ENCODE data around the gene MYO7B. TPM values are rescaled to one million over a fixed set of nuclear protein-coding genes. Genes with fewer than 3 reads are reported as not detected.

MYO7B gene
- total and polyA plus RNA-seq, 2 experiments from 2014 or later, result 17.6 to 20.1 TPM

DNA sequence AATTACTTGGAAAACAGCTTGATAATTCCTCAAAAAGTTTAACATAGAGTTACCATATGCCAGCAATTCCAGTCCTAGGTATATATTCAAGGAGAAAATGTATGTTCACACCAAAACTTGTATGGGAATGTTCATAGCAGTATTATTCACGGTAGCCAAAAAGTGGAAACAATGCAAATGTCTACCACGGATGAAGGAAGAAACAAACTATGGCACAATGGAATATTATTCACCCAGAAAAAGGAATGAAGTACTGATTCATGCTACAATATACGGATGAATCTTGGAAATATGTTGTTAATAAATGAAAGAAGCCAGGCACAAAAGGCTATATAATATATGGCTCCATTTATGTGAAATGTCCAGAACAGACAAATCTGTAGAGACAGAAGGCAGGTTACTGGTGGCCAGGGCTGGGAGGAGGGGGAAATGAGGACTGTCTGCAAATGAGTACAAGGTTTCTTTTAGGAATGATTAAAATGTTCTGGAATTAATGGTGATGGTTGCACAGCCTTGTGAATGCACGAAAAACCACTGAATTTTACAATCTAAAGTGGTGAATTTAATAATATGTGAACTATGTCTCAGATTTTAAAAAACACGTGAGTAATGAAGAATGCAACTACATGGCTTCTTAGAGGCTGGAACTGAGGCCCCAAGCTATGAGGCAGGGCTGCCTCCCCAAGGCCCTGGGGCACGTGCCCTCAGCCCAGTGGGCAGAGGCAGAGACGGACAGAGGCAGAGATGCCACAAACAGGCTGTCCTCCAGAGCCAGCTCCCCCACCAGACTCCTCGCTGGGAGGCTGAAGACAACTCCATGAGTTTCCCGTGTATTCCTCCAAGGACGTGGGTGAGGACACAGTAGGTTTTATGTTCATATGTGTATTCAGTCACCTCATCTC is 134.8 kb downstream of the MYO7B start:
- Histone ChIP-seq H3K9me3 (ENCODE audit: low read depth) (no peaks in the 10 kb centered on the region), H3K79me2 (no peaks in the 10 kb centered on the region), H3K4me2 (no peak overlapping the region), H3K4me3 (no peak overlapping the region), H3K27ac (no peak overlapping the region), H3K36me3 (replicated peaks; ENCODE audit: insufficient read depth, low read depth) (no peaks in the 10 kb centered on the region), H3K4me1 (ENCODE audit: insufficient read depth) (no peaks in the 10 kb centered on the region), H3K27me3 (peaks cover 32% of the 10 kb centered on the region), H4K20me1 (ENCODE audit: insufficient read depth, poor library complexity, severe bottlenecking) (no peaks in the 10 kb centered on the region), H3K9me2 (replicated peaks; ENCODE audit: insufficient read depth) (no peaks in the 10 kb centered on the region), H2AFZ (no peak overlapping the region)
- DNase-seq (ENCODE audit: low spot score), result no peak
- WGBS (ENCODE audit: low lambda C conversion rate, missing lambda C conversion rate), result 90% methylated on average over 10 of the region's 10 CpGs
- TF ChIP-seq EZH2phosphoT487 (IDR thresholded peaks at IDR 0.05; ENCODE audit: low read depth, severe bottlenecking, unreplicated experiment) (no peak), EZH2 (IDR thresholded peaks at IDR 0.05; ENCODE audit: borderline replicate concordance) (no peak)
- TF ChIP-seq, protein P1, sequence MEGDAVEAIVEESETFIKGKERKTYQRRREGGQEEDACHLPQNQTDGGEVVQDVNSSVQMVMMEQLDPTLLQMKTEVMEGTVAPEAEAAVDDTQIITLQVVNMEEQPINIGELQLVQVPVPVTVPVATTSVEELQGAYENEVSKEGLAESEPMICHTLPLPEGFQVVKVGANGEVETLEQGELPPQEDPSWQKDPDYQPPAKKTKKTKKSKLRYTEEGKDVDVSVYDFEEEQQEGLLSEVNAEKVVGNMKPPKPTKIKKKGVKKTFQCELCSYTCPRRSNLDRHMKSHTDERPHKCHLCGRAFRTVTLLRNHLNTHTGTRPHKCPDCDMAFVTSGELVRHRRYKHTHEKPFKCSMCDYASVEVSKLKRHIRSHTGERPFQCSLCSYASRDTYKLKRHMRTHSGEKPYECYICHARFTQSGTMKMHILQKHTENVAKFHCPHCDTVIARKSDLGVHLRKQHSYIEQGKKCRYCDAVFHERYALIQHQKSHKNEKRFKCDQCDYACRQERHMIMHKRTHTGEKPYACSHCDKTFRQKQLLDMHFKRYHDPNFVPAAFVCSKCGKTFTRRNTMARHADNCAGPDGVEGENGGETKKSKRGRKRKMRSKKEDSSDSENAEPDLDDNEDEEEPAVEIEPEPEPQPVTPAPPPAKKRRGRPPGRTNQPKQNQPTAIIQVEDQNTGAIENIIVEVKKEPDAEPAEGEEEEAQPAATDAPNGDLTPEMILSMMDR (IDR thresholded peaks at IDR 0.05; ENCODE audit: poor library complexity), result no peak

DNA sequence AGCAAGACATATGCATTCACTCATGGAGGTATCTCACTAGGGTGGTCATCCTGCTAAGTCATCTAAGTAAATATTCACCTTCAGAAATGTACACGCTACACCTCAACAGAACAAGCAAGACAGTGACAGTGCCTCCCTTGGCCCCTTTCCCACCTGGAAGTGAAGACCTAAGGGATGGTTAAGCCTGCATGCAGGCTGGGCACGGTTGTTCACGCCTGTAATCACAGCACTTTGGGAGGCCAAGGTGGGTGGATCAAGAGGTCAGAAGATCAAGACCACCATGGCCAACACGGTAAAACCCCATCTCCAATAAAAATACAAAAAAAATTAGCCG is 135.4 kb downstream of the MYO7B start:
- no peaks in the 10 kb centered on the region for H3K9me2 ChIP-seq (replicated peaks; ENCODE audit: insufficient read depth)
- peaks cover 32% of the 10 kb centered on the region for H3K27me3 ChIP-seq
- H2AFZ ChIP-seq, result no peak overlapping the region

DNA sequence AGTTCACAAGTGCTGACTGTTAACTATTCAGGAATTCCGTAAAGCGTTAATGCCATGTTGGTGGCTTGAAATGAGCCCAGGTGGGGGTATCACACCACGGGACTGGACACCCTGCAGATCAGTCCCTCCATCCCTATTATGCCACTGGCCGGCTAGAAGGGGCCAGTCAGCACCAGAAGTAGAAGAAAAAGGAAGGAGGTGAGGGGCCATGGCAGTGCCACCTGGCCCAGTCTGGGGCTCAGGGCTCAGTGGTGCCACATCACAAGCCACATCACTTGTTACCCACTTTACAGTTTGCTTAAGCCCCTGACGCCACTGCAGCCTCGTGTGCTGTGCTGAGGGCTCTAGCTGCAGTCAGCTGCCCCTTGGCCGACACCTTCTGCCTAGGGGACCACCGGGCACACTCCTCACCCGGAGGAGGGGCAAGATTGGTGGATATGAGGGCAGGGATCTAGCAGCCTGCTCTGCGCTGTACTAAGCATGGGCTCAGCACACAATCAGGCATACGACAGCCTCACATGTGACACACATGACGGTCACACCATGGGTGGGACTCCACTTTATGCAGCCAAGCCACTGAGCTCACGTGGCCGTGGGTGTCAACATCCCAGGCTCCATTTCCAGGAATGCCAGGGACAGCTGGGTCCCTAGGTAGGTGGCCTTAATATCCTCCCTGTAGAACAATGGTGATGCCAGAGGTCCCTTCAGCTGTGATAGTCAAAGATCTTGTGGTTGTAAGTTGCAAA is 136.2 kb downstream of the MYO7B start:
- H2AFZ ChIP-seq, result no peak overlapping the region
- H3K4me1 ChIP-seq (ENCODE audit: insufficient read depth), result no peaks in the 10 kb centered on the region
- no peaks in the 10 kb centered on the region for H3K9me2 ChIP-seq (replicated peaks; ENCODE audit: insufficient read depth)
- no peaks in the 10 kb centered on the region for H3K79me2 ChIP-seq
- no peak for DNase-seq (ENCODE audit: low spot score)
- no peaks in the 10 kb centered on the region for H3K9me3 ChIP-seq (ENCODE audit: low read depth)
- H4K20me1 ChIP-seq (ENCODE audit: insufficient read depth, poor library complexity, severe bottlenecking), result no peaks in the 10 kb centered on the region
- no peak overlapping the region for H3K4me2 ChIP-seq
- H3K27me3 ChIP-seq, result peaks cover 29% of the 10 kb centered on the region
- TF ChIP-seq, protein P1 (IDR thresholded peaks at IDR 0.05; ENCODE audit: poor library complexity), result no peak
- TF ChIP-seq EZH2 (IDR thresholded peaks at IDR 0.05; ENCODE audit: borderline replicate concordance) (no peak), EZH2phosphoT487 (IDR thresholded peaks at IDR 0.05; ENCODE audit: low read depth, severe bottlenecking, unreplicated experiment) (no peak)
- H3K4me3 ChIP-seq, result no peak overlapping the region
- no peaks in the 10 kb centered on the region for H3K36me3 ChIP-seq (replicated peaks; ENCODE audit: insufficient read depth, low read depth)
- H3K27ac ChIP-seq, result no peak overlapping the region
- WGBS (ENCODE audit: low lambda C conversion rate, missing lambda C conversion rate), result 90% methylated on average over 14 of the region's 14 CpGs

More for the DNA sequence above, 135.4 kb downstream of the MYO7B start:
- Histone ChIP-seq H3K9me3 (ENCODE audit: low read depth) (no peaks in the 10 kb centered on the region), H3K79me2 (no peaks in the 10 kb centered on the region), H4K20me1 (ENCODE audit: insufficient read depth, poor library complexity, severe bottlenecking) (no peaks in the 10 kb centered on the region), H3K4me2 (no peak overlapping the region), H3K4me1 (ENCODE audit: insufficient read depth) (no peaks in the 10 kb centered on the region), H3K36me3 (replicated peaks; ENCODE audit: insufficient read depth, low read depth) (no peaks in the 10 kb centered on the region), H3K27ac (no peak overlapping the region), H3K4me3 (no peak overlapping the region)
- no peak for DNase-seq (ENCODE audit: low spot score)
- TF ChIP-seq, protein P1 (IDR thresholded peaks at IDR 0.05; ENCODE audit: poor library complexity), result no peak
- no peak for TF ChIP-seq EZH2 (IDR thresholded peaks at IDR 0.05; ENCODE audit: borderline replicate concordance)
- no peak for TF ChIP-seq EZH2phosphoT487 (IDR thresholded peaks at IDR 0.05; ENCODE audit: low read depth, severe bottlenecking, unreplicated experiment)
- 78% methylated on average over 5 of the region's 5 CpGs for WGBS (ENCODE audit: low lambda C conversion rate, missing lambda C conversion rate)

Data from hepatocyte (in vitro differentiated cells).